ENCODE measurements around the gene TVP23C. TPM values are rescaled to one million over a fixed set of nuclear protein-coding genes. Genes with fewer than 3 reads are reported as not detected.

The TVP23C gene
- total RNA-seq, 1 donor from 2014 or later = 30.8 TPM

DNA sequence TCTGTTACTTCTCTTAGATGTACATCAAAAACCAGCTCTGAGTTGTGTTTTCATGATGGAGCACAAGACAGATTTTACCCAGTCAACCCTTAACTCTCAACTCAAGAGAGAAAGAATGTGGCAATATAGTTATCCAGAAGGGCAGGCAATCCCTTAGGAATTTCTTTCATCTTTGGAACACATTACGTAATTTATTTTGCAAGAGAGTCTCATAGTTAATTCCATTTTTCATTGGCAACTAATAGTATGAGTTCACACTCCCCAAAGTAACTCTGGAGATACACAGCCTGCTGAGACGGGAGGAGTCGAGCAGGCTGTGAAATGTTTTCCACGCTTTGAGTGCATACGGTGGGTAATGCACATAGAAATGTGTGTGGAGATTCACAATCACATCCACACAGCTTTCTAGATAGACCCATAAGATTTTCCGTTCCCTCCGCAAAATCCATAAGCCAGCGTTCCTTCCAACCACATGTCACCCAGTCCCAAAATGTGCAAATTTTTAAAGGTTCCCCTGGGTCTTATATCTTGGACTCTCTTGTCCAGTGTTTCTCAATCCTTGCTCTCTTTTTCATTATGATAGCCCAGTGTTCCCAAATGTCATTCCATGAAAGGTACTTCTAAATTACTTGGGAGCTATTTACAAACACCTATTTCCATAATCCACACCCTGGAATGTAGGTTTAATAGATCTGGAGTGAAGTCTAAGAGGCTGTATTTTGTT lies 87.5 kb downstream of the TVP23C start:
- no peaks in the 10 kb centered on the region for H3K36me3 ChIP-seq (ENCODE audit: insufficient read depth, low read length)
- H3K9ac ChIP-seq (ENCODE audit: low read length) = no peak overlapping the region
- H3K27ac Mint-ChIP-seq (ENCODE audit: unreplicated experiment) = no peak overlapping the region
- DNase-seq (ENCODE audit: low read depth) (peak; percentile 72), FAIRE-seq (peak; percentile 67)
- no peaks in the 10 kb centered on the region for H3K27me3 ChIP-seq (ENCODE audit: insufficient read depth, low read length)
- no peaks in the 10 kb centered on the region for H3K27me3 Mint-ChIP-seq (ENCODE audit: low read depth, unreplicated experiment)
- no peak overlapping the region for H2AFZ ChIP-seq (ENCODE audit: low read depth, low read length)
- no peak overlapping the region for H3K4me2 ChIP-seq (ENCODE audit: low read length)
- peaks cover 13% of the 10 kb centered on the region for H3K4me1 Mint-ChIP-seq (ENCODE audit: low read depth, unreplicated experiment)
- no peaks in the 10 kb centered on the region for H3K79me2 ChIP-seq (ENCODE audit: insufficient read depth, low read length)
- H3K9me3 ChIP-seq (ENCODE audit: insufficient read depth, low read depth, low read length) = no peaks in the 10 kb centered on the region
- H3K36me3 Mint-ChIP-seq (ENCODE audit: low read depth, unreplicated experiment) = peaks cover 5% of the 10 kb centered on the region
- peaks cover 4% of the 10 kb centered on the region for H4K20me1 ChIP-seq (ENCODE audit: insufficient read depth, low read length)
- TF ChIP-seq, protein P1, sequence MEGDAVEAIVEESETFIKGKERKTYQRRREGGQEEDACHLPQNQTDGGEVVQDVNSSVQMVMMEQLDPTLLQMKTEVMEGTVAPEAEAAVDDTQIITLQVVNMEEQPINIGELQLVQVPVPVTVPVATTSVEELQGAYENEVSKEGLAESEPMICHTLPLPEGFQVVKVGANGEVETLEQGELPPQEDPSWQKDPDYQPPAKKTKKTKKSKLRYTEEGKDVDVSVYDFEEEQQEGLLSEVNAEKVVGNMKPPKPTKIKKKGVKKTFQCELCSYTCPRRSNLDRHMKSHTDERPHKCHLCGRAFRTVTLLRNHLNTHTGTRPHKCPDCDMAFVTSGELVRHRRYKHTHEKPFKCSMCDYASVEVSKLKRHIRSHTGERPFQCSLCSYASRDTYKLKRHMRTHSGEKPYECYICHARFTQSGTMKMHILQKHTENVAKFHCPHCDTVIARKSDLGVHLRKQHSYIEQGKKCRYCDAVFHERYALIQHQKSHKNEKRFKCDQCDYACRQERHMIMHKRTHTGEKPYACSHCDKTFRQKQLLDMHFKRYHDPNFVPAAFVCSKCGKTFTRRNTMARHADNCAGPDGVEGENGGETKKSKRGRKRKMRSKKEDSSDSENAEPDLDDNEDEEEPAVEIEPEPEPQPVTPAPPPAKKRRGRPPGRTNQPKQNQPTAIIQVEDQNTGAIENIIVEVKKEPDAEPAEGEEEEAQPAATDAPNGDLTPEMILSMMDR (IDR thresholded peaks at IDR 0.05; ENCODE audit: insufficient read depth, low read depth, low read length) = no peak
- no peak for TF ChIP-seq EZH2 (IDR thresholded peaks at IDR 0.05; ENCODE audit: insufficient read depth, low read length)
- H3K27ac ChIP-seq (ENCODE audit: low read depth, low read length) = no peak overlapping the region
- no peak overlapping the region for H3K4me3 Mint-ChIP-seq (ENCODE audit: unreplicated experiment)
- peaks cover 7% of the 10 kb centered on the region for H3K4me1 ChIP-seq (ENCODE audit: insufficient read depth, low read length)
- H3K9me3 Mint-ChIP-seq (ENCODE audit: unreplicated experiment) = no peaks in the 10 kb centered on the region
- no peak overlapping the region for H3K4me3 ChIP-seq (ENCODE audit: insufficient read depth, low read depth, low read length)

DNA sequence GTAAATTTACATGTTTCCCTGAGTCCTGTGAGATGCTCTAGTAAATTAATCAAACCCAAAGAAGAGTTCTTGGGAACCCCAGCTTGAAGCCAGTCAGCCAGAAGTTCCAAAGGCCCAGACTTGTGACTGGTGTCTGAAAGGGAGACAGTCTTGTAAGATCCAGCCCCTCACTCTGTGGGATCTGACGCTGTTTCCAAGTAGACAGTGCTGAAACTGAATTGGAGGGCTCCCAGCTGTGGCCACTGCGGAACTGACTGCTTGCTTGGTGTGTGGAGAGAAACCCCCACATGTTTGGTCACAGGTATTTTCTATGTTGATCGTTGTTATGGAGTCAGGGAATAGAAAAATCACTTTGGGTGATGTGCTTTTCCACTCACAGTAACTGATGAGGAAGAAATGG lies 90.4 kb downstream of the TVP23C start:
- Histone ChIP-seq H2AFZ (ENCODE audit: low read depth, low read length) (no peak overlapping the region), H3K27me3 (ENCODE audit: insufficient read depth, low read length) (no peaks in the 10 kb centered on the region), H3K9me3 (ENCODE audit: insufficient read depth, low read depth, low read length) (no peaks in the 10 kb centered on the region), H3K4me2 (ENCODE audit: low read length) (no peak overlapping the region), H3K9ac (ENCODE audit: low read length) (no peak overlapping the region), H3K4me1 (ENCODE audit: insufficient read depth, low read length) (peaks cover 12% of the 10 kb centered on the region), H3K79me2 (ENCODE audit: insufficient read depth, low read length) (no peaks in the 10 kb centered on the region), H3K4me3 (ENCODE audit: insufficient read depth, low read depth, low read length) (no peak overlapping the region), H3K36me3 (ENCODE audit: insufficient read depth, low read length) (no peaks in the 10 kb centered on the region), H3K27ac (ENCODE audit: low read depth, low read length) (no peak overlapping the region), H4K20me1 (ENCODE audit: insufficient read depth, low read length) (peaks cover 12% of the 10 kb centered on the region)
- Mint-ChIP-seq H3K4me1 (ENCODE audit: low read depth, unreplicated experiment) (peaks cover 10% of the 10 kb centered on the region), H3K4me3 (ENCODE audit: unreplicated experiment) (no peak overlapping the region), H3K36me3 (ENCODE audit: low read depth, unreplicated experiment) (peaks cover 9% of the 10 kb centered on the region), H3K27me3 (ENCODE audit: low read depth, unreplicated experiment) (no peaks in the 10 kb centered on the region), H3K27ac (ENCODE audit: unreplicated experiment) (no peak overlapping the region), H3K9me3 (ENCODE audit: unreplicated experiment) (no peaks in the 10 kb centered on the region)
- DNase-seq (ENCODE audit: low read depth) (no peak), FAIRE-seq (no peak)
- TF ChIP-seq, protein P1 (IDR thresholded peaks at IDR 0.05; ENCODE audit: insufficient read depth, low read depth, low read length) = no peak
- no peak for TF ChIP-seq EZH2 (IDR thresholded peaks at IDR 0.05; ENCODE audit: insufficient read depth, low read length)

- Histone ChIP-seq H3K4me1 (ENCODE audit: insufficient read depth, low read length) (peaks cover 12% of the 10 kb centered on the region), H3K9ac (ENCODE audit: low read length) (no peak overlapping the region), H3K79me2 (ENCODE audit: insufficient read depth, low read length) (no peaks in the 10 kb centered on the region), H3K4me2 (ENCODE audit: low read length) (no peak overlapping the region), H3K4me3 (ENCODE audit: insufficient read depth, low read depth, low read length) (no peak overlapping the region), H3K27ac (ENCODE audit: low read depth, low read length) (no peak overlapping the region), H4K20me1 (ENCODE audit: insufficient read depth, low read length) (peaks cover 19% of the 10 kb centered on the region), H3K9me3 (ENCODE audit: insufficient read depth, low read depth, low read length) (no peaks in the 10 kb centered on the region), H3K27me3 (ENCODE audit: insufficient read depth, low read length) (no peaks in the 10 kb centered on the region), H2AFZ (ENCODE audit: low read depth, low read length) (no peak overlapping the region), H3K36me3 (ENCODE audit: insufficient read depth, low read length) (no peaks in the 10 kb centered on the region)
- Mint-ChIP-seq H3K36me3 (ENCODE audit: low read depth, unreplicated experiment) (peaks cover 15% of the 10 kb centered on the region), H3K4me1 (ENCODE audit: low read depth, unreplicated experiment) (peaks cover 9% of the 10 kb centered on the region), H3K27ac (ENCODE audit: unreplicated experiment) (no peak overlapping the region), H3K9me3 (ENCODE audit: unreplicated experiment) (no peaks in the 10 kb centered on the region), H3K4me3 (ENCODE audit: unreplicated experiment) (no peak overlapping the region), H3K27me3 (ENCODE audit: low read depth, unreplicated experiment) (no peaks in the 10 kb centered on the region)
- FAIRE-seq (no peak), DNase-seq (ENCODE audit: low read depth) (no peak)
- no peak for TF ChIP-seq EZH2 (IDR thresholded peaks at IDR 0.05; ENCODE audit: insufficient read depth, low read length)
- TF ChIP-seq, protein P1 (IDR thresholded peaks at IDR 0.05; ENCODE audit: insufficient read depth, low read depth, low read length) = no peak
These were observed 92.7 kb downstream of the TVP23C start for GRCh38 chr17:15470536-15470935.

Measured in astrocyte (in vitro differentiated cells and primary cell).